ENCODE results near the gene NDC80.

The NDC80 gene

DNA sequence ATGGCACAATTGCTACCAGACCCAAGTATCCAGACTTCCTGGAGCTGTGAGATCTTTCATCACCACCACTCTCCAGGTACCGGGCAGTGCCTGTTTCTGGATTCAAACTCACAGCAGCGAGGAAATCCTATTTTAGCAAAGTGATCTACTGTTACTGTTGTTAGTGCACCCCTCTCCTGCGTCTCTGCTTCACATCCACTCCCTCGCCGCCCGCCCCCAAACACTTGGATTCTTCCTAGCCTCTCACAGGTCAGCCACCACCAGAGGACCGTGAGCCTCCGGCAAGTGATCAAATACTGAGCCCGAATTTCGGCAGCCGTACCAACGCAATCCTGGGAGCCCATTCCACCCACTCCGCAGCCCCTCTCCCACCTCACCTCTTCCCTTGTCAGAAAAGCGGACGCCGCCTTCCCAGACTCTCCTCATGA, 571 bp upstream of the NDC80 start:
- H3K4me3 ChIP-seq (ENCODE audit: low read depth, low read length), result peak overlapping the region; percentile 90
- peak; percentile 17 for DNase-seq (ENCODE audit: low read depth)
- 0 out of 2 replicates have a peak, but pooled peaks have one; percentile 2 for TF ChIP-seq CTCF (IDR thresholded peaks at IDR 0.05; ENCODE audit: control insufficient read depth, extremely low read depth, insufficient read depth)

DNA sequence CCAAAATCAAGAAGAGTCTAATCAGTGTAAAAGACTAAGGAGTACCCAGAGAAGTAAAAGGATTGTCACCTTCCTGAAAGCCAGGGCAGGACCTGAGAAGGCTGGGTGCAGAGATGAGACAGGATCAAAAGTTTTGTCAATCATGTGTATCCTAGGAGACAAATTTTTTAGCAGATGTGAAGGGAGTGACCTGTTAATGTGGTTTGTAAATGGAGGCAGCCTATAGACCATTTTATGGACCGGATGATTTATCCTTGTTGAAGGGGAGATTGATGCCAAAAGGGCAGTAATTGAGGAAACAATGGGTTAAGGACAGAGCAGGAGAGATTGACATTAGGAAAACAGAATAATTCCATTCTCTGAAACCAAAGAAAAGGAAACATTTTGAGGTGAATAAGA, 813 bp downstream of the NDC80 start:
- DNase-seq (ENCODE audit: low read depth), result no peak
- H3K4me3 ChIP-seq (ENCODE audit: low read depth, low read length), result peak overlapping the region; percentile 90
- no peak for TF ChIP-seq CTCF (IDR thresholded peaks at IDR 0.05; ENCODE audit: control insufficient read depth, extremely low read depth, insufficient read depth)

GRCh38 chr18:2572892-2573291, 1.5 kb downstream of the NDC80 start:
- TF ChIP-seq CTCF (IDR thresholded peaks at IDR 0.05; ENCODE audit: control insufficient read depth, extremely low read depth, insufficient read depth), result no peak
- DNase-seq (ENCODE audit: low read depth), result no peak
- H3K4me3 ChIP-seq (ENCODE audit: low read depth, low read length), result peak overlapping the region; percentile 90

- no peak for TF ChIP-seq CTCF (IDR thresholded peaks at IDR 0.05; ENCODE audit: control insufficient read depth, extremely low read depth, insufficient read depth)
- DNase-seq (ENCODE audit: low read depth), result no peak
- H3K4me3 ChIP-seq (ENCODE audit: low read depth, low read length), result peak overlapping the region; percentile 90
These were observed 2.1 kb downstream of the NDC80 start for GRCh38 chr18:2573408-2573807.

GRCh38 chr18:2587788-2588187, 16.4 kb downstream of the NDC80 start:
- DNase-seq (ENCODE audit: low read depth), result no peak
- TF ChIP-seq CTCF (IDR thresholded peaks at IDR 0.05; ENCODE audit: control insufficient read depth, extremely low read depth, insufficient read depth), result no peak
- H3K4me3 ChIP-seq (ENCODE audit: low read depth, low read length), result no peak overlapping the region

- DNase-seq (ENCODE audit: low read depth), result no peak
- no peak overlapping the region for H3K4me3 ChIP-seq (ENCODE audit: low read depth, low read length)
- TF ChIP-seq CTCF (IDR thresholded peaks at IDR 0.05; ENCODE audit: control insufficient read depth, extremely low read depth, insufficient read depth), result no peak
These were observed 17.4 kb downstream of the NDC80 start for GRCh38 chr18:2588666-2589344.

Data from LNCaP clone FGC (cell line).